ENCODE data around the gene CHRNA10.

Gene CHRNA10

DNA sequence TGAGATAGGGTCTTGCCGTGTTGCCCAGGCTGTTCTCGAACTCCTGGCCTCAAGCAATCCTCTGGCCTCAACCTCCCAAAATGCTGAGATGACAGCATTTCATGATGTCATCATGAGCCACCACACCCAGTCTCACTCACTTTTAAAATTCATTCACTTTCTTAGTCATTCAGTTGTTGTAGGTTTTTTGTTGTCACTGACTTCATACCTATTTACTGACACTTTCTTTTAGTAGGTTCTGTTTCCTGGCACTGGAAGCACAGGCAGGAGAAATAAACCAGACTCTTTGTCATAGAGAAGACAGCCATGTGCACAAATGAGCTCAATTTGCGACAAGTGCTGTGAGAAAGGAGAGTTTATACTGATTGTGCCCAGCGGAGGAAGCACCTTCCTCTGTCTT is 39.9 kb downstream of the CHRNA10 start:
- no peak for DNase-seq (ENCODE audit: low spot score)

DNA sequence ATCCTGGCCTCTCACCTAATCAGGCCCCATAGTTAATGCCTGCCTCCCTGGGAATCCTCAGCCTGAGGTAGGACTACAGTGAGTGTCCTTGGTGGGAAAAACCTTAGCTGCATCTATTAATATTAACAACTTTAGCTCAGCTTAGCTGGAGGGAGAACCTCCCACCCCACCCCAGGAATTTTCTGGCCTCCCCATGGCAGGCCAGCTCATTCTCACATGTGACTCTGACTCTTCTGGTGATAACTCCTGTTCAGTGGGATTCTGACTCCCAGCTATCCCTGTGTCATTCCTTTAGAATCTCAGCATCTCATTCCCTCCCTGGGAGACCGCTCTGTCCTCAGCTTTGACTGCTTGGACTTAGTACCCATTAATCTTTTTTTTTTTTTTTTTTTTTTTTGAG is 43.9 kb downstream of the CHRNA10 start:
- no peak for DNase-seq (ENCODE audit: low spot score)

DNA sequence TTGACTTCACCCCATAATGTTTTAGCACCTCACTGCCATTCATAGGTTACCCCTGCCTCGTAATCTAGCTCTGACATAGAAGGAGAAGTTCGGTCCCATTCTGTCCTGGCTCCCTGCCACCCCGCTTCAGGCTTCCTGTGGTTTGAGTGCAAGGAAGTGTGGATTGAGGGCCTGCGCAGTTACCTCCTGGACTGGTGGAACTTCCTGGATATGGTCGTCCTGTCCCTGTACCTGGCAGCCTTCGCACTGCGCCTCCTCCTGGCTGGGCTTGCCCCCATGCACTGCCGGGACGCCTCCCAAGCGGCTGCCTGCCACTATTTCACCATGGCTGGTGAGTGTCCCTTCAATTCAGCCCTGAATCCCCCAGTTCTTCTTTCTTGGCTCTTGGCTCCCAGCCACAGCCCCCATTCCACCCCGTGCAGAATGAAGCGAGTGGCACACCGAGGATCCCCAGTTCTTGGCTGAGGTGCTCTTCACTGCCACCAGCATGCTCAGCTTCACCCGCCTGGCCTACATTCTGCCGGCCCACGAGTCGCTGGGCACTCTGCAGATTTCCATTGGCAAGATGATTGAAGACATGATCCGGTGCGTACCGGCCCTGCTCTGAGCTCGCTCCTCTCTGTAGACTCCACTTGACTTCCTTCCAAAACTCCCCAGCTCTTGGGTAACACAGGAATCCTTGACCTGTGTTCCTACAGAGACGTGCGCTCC is 44.8 kb downstream of the CHRNA10 start:
- no peak for DNase-seq (ENCODE audit: low spot score)

DNA sequence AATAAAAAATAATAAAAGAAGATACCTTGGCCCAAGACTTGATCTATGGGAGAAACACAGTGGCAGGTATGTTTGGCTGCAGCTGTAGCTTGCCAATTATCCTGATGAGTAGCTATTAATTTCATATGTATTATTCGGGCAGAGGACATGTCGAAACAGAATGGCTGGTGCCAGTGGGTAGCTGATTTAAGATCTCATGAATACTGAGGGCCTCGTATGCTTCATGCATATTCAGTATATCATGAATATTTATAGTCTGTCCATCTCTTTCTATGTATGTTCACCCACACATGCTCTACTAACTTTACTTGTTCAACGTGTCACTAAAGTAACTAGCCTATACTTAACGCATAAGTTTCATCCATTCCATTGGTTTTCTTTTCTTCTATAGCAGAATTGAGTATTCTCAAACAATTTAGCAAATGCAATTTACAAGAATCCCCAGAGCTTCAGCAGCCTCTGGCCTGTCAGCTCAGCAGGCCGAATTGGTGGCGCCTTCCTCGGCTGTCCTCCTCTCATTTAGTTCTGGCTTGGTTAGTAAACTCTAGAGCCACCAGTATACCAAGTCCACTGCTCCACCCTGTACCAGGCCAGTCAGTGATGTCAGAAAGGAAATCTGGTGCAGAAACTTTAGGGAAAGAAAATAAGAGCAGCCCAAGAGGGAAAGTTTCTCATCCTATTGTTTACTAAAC is 47.3 kb downstream of the CHRNA10 start:
- no peak for DNase-seq (ENCODE audit: low spot score)

DNA sequence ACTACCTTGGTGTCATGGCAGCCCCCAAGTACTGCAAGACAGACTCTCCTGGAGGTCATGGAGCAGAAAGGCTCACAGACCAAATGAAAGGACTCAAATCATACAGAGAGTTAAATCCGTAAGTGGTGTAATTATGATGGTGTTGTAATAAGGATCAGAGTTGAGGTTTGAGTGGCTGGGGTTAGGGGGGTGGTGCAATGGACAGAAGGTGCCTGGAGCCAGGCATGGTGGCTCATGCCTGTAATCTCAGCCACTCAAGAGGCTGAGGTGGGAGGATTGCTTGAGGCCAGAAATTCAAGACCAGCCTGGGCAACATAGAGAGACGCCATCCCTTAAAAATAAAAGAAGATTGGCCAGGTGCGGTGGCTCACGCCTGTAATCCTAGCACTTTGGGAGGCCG is 48.1 kb downstream of the CHRNA10 start:
- no peak for DNase-seq (ENCODE audit: low spot score)

DNA sequence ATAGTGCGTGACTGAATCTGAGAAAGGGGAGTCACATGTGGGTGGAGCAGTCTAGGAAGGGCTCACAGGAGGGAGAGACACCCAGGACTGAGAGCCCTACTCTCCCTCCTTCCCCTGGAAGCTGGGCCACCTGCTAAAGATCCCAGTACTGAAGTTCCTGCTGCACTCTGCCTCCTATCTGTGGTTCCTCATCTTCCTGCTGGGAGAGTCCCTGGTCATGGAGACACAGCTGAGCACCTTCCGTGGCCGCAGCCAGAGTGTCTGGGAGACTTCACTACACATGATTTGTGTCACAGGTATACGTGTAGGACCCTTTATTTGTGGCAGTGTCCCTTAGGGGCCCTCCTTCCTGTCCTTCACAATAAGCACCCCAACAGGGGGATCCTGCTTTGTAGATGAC is 48.7 kb downstream of the CHRNA10 start:
- DNase-seq (ENCODE audit: low spot score), result no peak

DNA sequence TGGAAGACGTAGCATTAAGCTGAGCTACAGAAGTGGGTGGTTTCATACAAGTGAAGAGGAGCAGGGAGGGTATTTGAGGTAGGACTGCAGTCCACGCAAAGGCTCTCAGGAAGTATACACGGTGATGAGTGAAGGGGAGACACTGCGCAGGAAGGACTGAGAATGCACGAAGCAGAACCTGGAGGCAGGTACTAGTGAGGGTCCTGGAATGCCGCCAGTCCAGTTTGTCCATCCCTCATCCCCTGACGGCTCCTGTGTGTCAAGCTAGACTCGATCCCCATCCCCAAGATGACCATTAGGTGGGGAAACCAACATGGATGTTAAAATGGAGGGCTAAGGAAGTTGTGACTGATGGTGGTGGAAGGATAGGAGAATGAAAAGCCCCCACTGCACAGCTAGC is 53.2 kb downstream of the CHRNA10 start:
- DNase-seq (ENCODE audit: low spot score), result no peak

DNA sequence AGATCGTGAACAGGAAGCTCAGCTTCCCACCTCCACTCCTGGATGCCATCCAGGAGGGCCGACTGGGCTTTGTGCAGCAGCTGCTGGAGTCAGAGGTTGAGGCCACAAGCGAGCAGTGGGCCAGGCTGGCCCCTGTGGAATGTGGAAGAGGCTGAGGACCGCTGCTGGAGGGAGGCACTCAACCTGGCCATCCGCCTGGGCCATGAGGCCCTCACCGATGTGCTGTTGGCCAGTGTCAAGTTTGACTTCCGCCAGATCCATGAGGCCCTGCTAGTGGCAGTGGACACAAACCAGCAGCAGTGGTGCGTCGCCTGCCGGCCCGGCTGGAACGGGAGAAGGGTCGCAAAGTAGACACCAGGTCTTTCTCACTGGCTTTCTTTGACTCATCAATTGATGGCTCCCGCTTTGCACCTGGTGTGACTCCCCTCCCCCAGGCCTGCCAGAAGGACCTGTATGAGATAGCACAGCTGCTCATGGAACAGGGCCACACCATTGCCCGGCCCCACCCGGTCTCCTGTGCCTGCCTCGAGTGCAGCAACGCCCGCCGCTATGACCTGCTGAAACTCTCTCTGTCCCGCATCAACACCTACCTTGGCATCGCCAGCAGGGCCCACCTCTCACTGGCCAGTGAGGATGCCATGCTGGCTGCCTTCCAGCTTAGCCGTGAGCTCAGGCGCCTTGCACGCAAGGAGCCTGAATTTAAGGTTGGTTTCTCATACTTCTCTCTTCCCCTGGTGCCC is 54.3 kb downstream of the CHRNA10 start:
- DNase-seq (ENCODE audit: low spot score), result no peak

DNA sequence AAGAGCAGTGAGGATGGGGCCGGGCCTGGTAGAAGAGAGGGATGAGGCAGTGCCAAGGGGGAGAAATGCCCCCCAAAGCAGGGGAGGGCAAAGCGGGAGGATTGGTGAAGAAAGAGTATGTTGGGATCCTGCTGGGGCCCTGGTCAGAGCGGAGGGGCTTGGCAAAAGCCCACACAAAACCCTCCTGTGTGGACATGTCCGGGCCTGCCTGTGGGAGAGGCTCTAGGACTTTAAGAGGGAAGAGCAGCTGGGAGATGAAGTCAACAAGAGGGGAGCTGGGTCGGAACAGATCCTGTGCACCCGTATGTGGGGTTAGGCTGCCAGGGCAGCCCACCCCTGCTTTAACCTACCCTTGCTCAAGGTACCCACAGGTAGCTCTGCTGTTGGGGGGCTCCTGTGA is 55.2 kb downstream of the CHRNA10 start:
- no peak for DNase-seq (ENCODE audit: low spot score)
